Spleen (tissue), 7 donors: ENCODE measurements around the gene RPS6KA2.

ENCODE experiments used
- POLR2A ChIP-seq, 3 donors: fragments of 450-650 bp; IDR thresholded peaks; one replicate each; pipeline ENCODE4 v1.5.1; 2017; ENCODE audit warnings: antibody characterized with exemption in 3 of 3, mild to moderate bottlenecking in 1 of 3
- POLR2AphosphoS5 ChIP-seq, 3 donors: sonication (generic); formaldehyde crosslinking; IDR thresholded peaks; one replicate each; pipeline ENCODE4 v1.5.1; 2017; ENCODE audit warnings: antibody characterized with exemption in 3 of 3
- TF ChIP-seq, protein P1 (sequence below), 11 experiments: fragments of 200-600 bp in 7 of 11; fragments of 450-650 bp in 4 of 11; sonication (generic) in 4 of 11; IDR thresholded peaks in 8 of 11; conservative IDR thresholded peaks in 3 of 11; 1 replicate in 7 of 11; 2 replicates in 4 of 11; pipeline versions ENCODE4 v1.4.0 to v1.8.0; 2016 to 2021; ENCODE audit warnings: antibody characterized with exemption in 11 of 11, inconsistent platforms in 4 of 11, mild to moderate bottlenecking in 1 of 11
- donor health status: DM: no; HTN: no; CAD: no; lungs with moderate emphysema.
- donor health status: DM: no; HTN: no; CAD: no.
- donor health status: DM: no; HTN: no; CAD: no.

DNA sequence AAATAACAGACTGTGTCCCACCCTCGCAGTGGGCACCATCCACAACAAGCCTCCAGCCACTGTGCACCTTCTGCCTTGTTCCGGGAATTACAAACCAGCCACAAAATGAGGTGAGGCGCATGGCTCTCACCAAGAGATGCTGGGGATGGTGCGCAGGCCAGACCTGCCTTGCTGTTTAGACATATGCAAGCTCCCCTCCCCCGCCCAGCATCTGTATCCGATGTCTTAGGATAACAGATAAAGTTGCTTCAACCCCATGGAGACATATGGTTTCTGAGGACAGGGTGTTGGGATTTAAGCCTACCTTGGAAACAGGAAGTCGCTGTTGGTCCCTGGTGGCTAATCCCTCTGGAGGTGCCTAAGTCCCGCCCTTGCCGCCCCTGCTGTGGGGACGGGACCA is 194.0 kb downstream of the RPS6KA2 start:
- TF ChIP-seq, protein P1, sequence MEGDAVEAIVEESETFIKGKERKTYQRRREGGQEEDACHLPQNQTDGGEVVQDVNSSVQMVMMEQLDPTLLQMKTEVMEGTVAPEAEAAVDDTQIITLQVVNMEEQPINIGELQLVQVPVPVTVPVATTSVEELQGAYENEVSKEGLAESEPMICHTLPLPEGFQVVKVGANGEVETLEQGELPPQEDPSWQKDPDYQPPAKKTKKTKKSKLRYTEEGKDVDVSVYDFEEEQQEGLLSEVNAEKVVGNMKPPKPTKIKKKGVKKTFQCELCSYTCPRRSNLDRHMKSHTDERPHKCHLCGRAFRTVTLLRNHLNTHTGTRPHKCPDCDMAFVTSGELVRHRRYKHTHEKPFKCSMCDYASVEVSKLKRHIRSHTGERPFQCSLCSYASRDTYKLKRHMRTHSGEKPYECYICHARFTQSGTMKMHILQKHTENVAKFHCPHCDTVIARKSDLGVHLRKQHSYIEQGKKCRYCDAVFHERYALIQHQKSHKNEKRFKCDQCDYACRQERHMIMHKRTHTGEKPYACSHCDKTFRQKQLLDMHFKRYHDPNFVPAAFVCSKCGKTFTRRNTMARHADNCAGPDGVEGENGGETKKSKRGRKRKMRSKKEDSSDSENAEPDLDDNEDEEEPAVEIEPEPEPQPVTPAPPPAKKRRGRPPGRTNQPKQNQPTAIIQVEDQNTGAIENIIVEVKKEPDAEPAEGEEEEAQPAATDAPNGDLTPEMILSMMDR (IDR thresholded peaks at IDR 0.05 in 8 of 11, conservative IDR thresholded peaks at IDR 0.05 in 3 of 11) = no peak
- TF ChIP-seq POLR2AphosphoS5 (IDR thresholded peaks at IDR 0.05) (no peak), POLR2A (IDR thresholded peaks at IDR 0.05) (no peak)
